ENCODE results near the gene HDLBP.
A peak's percentile ranks its signal among the peaks of the same experiment; 100 is the strongest.

HDLBP gene

DNA sequence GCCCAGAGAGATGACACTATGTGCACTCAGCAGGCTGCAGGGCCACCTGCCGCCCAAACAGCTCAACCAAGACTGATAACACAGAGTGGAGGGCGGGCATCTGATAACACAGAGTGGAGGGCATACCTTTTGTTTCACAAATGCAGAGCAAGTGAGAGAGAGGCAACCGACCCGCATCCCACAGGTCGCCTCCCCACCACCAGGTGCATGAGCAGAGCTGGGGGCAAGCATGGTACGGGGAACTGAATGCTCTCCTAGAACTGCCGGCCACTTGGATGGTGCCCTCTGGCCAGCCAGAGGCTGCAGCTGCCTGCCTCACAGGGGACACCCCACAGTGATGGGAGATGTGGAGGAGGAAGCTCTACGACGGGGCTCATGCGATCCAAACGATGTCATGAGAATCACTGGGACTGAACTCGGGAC lies 77.5 kb downstream of the HDLBP start:
- H3K27ac ChIP-seq (replicated peaks; ENCODE audit: low read length), result no peak overlapping the region
- no peak overlapping the region for H2BK15ac ChIP-seq (ENCODE audit: low read length)
- no peak overlapping the region for H2BK12ac ChIP-seq (ENCODE audit: low read length)
- no peak overlapping the region for H3K4me2 ChIP-seq (ENCODE audit: insufficient read depth, low read length, poor library complexity, severe bottlenecking)
- H2BK120ac ChIP-seq (ENCODE audit: low read depth, low read length), result no peak overlapping the region
- WGBS, 2 donors (ENCODE audit: extremely low coverage in 2 of 2, insufficient read length in 2 of 2, insufficient replicate concordance in 1 of 2), result no CpG with 5 or more reads among the region's 12 CpGs
- H3K9me3 ChIP-seq (replicated peaks in 1 of 2; ENCODE audit: control insufficient read depth in 2 of 2, insufficient read depth in 1 of 2, low read depth in 1 of 2, low read length in 2 of 2), result peaks cover 0 to 3% of the 10 kb centered on the region in 2 donors
- H3K27me3 ChIP-seq (ENCODE audit: control insufficient read depth in 3 of 3, insufficient read depth in 3 of 3, low read depth in 1 of 3, low read length in 3 of 3), result no peaks in the 10 kb centered on the region
- no peak overlapping the region for H4K91ac ChIP-seq (ENCODE audit: low read depth, low read length, poor library complexity)
- no peak overlapping the region for H4K8ac ChIP-seq (ENCODE audit: low read depth, low read length)
- H2AFZ ChIP-seq (ENCODE audit: low read length), result no peak overlapping the region
- no peak overlapping the region for H2AK5ac ChIP-seq (ENCODE audit: low read depth, low read length)
- H3K9ac ChIP-seq (ENCODE audit: low read depth, low read length, poor library complexity), result no peak overlapping the region
- H3K4ac ChIP-seq (ENCODE audit: low read length), result no peak overlapping the region
- peaks cover 84 to 98% of the 10 kb centered on the region in 2 donors for H3K36me3 ChIP-seq (replicated peaks in 1 of 2; ENCODE audit: control insufficient read depth in 2 of 2, insufficient read depth in 2 of 2, low read length in 2 of 2)
- H3K23ac ChIP-seq (ENCODE audit: low read depth, low read length, poor library complexity), result no peak overlapping the region
- no peaks in the 10 kb centered on the region for H3K4me1 ChIP-seq (ENCODE audit: control insufficient read depth in 2 of 2, insufficient read depth in 1 of 2, low read depth in 1 of 2, low read length in 2 of 2)
- H3K18ac ChIP-seq (ENCODE audit: low read length), result no peak overlapping the region
- no peak overlapping the region for H3K14ac ChIP-seq (ENCODE audit: low read length)
- H3K4me3 ChIP-seq (ENCODE audit: low read length in 2 of 2), result no peak overlapping the region
- DNase-seq (ENCODE audit: low spot score), result no peak
- no peak overlapping the region for H2BK5ac ChIP-seq (ENCODE audit: low read length)
- H3K79me1 ChIP-seq (ENCODE audit: low read depth, low read length), result peaks cover 6% of the 10 kb centered on the region

DNA sequence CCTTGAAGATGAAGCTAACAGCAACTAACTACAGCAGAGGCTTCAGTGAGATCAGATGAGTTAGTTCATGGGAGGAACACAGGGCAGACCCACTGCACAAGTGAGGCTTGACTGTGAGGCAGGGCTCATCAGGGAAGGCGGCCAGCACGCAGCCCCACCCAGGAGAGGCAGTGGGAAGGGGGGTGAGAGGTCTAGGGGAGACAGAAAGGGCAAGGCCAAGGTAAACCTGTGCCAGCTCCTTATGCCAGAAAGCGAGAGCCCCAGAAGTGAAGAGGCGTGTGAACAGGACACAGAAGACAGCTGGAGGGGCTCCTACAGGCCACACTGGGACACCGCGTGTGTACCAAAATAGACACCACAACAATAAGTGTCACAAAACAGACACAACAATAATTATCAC lies 78.4 kb downstream of the HDLBP start:
- H3K79me1 ChIP-seq (ENCODE audit: low read depth, low read length), result peaks cover 4% of the 10 kb centered on the region
- H3K9ac ChIP-seq (ENCODE audit: low read depth, low read length, poor library complexity), result no peak overlapping the region
- H3K18ac ChIP-seq (ENCODE audit: low read length), result no peak overlapping the region
- H2BK12ac ChIP-seq (ENCODE audit: low read length), result no peak overlapping the region
- no peak for DNase-seq (ENCODE audit: low spot score)
- WGBS, 2 donors (ENCODE audit: extremely low coverage in 2 of 2, insufficient read length in 2 of 2, insufficient replicate concordance in 1 of 2), result no CpG with 5 or more reads among the region's 6 CpGs
- H3K36me3 ChIP-seq (replicated peaks in 1 of 2; ENCODE audit: control insufficient read depth in 2 of 2, insufficient read depth in 2 of 2, low read length in 2 of 2), result peaks cover 77 to 98% of the 10 kb centered on the region in 2 donors
- no peak overlapping the region for H2AFZ ChIP-seq (ENCODE audit: low read length)
- no peak overlapping the region for H2BK15ac ChIP-seq (ENCODE audit: low read length)
- H2BK120ac ChIP-seq (ENCODE audit: low read depth, low read length), result no peak overlapping the region
- H3K4me3 ChIP-seq (ENCODE audit: low read length in 2 of 2), result no peak overlapping the region
- H3K14ac ChIP-seq (ENCODE audit: low read length), result no peak overlapping the region
- H3K4ac ChIP-seq (ENCODE audit: low read length), result no peak overlapping the region
- H2AK5ac ChIP-seq (ENCODE audit: low read depth, low read length), result no peak overlapping the region
- H3K4me1 ChIP-seq (ENCODE audit: control insufficient read depth in 2 of 2, insufficient read depth in 1 of 2, low read depth in 1 of 2, low read length in 2 of 2), result no peaks in the 10 kb centered on the region
- H3K4me2 ChIP-seq (ENCODE audit: insufficient read depth, low read length, poor library complexity, severe bottlenecking), result no peak overlapping the region
- H4K8ac ChIP-seq (ENCODE audit: low read depth, low read length), result no peak overlapping the region
- H3K27ac ChIP-seq (replicated peaks; ENCODE audit: low read length), result no peak overlapping the region
- no peak overlapping the region for H4K91ac ChIP-seq (ENCODE audit: low read depth, low read length, poor library complexity)
- no peak overlapping the region for H3K23ac ChIP-seq (ENCODE audit: low read depth, low read length, poor library complexity)
- no peaks in the 10 kb centered on the region for H3K9me3 ChIP-seq (replicated peaks in 1 of 2; ENCODE audit: control insufficient read depth in 2 of 2, insufficient read depth in 1 of 2, low read depth in 1 of 2, low read length in 2 of 2)
- no peaks in the 10 kb centered on the region for H3K27me3 ChIP-seq (ENCODE audit: control insufficient read depth in 3 of 3, insufficient read depth in 3 of 3, low read depth in 1 of 3, low read length in 3 of 3)
- H2BK5ac ChIP-seq (ENCODE audit: low read length), result no peak overlapping the region

DNA sequence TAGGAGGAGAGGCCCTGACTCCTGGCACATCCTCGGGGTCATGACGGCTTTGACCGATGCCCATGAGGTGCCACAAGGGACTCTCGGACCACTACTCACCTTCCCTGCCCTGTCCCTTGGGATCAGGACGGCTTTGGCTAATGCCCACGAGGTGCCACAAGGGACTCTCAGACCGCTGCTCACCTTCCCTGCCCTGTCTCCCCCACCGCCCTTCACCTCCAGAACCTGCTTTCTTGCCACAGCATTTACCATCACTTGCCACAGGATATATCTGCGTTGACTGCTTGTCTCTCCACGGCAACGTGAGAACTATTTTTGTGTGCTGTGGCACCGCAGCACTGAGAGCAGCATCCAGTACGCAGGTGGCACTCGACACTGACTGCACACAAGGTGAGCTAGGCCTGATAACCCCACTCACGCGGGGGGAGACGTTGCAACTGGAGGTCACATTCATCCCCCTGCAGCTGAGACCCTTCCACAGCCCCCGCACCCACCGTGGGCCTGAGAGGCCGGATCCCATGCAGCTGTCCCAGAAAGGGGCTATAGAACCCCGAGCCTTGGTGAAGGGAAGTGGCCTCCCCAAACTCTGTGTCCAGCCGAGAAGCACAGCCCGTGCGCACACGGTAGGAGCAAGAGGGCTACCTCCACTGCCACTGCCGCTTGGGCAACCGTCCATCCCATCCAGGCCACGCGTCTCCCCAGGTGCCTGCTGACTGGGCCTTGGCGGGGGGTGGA lies 79.4 kb downstream of the HDLBP start:
- no peak overlapping the region for H3K18ac ChIP-seq (ENCODE audit: low read length)
- H3K36me3 ChIP-seq (replicated peaks in 1 of 2; ENCODE audit: control insufficient read depth in 2 of 2, insufficient read depth in 2 of 2, low read length in 2 of 2), result peaks cover 80 to 100% of the 10 kb centered on the region in 2 donors
- no peak overlapping the region for H4K8ac ChIP-seq (ENCODE audit: low read depth, low read length)
- H3K27me3 ChIP-seq (ENCODE audit: control insufficient read depth in 3 of 3, insufficient read depth in 3 of 3, low read depth in 1 of 3, low read length in 3 of 3), result no peaks in the 10 kb centered on the region
- H2BK12ac ChIP-seq (ENCODE audit: low read length), result no peak overlapping the region
- no peak overlapping the region for H3K4ac ChIP-seq (ENCODE audit: low read length)
- no peak overlapping the region for H3K14ac ChIP-seq (ENCODE audit: low read length)
- peak overlapping the region; percentile 77 for H3K23ac ChIP-seq (ENCODE audit: low read depth, low read length, poor library complexity)
- H3K4me3 ChIP-seq (ENCODE audit: low read length in 2 of 2), result no peak overlapping the region
- peaks cover 4% of the 10 kb centered on the region for H3K79me1 ChIP-seq (ENCODE audit: low read depth, low read length)
- DNase-seq (ENCODE audit: low spot score), result no peak
- no peak overlapping the region for H2BK5ac ChIP-seq (ENCODE audit: low read length)
- no peaks in the 10 kb centered on the region for H3K4me1 ChIP-seq (ENCODE audit: control insufficient read depth in 2 of 2, insufficient read depth in 1 of 2, low read depth in 1 of 2, low read length in 2 of 2)
- H4K91ac ChIP-seq (ENCODE audit: low read depth, low read length, poor library complexity), result no peak overlapping the region
- H3K9me3 ChIP-seq (replicated peaks in 1 of 2; ENCODE audit: control insufficient read depth in 2 of 2, insufficient read depth in 1 of 2, low read depth in 1 of 2, low read length in 2 of 2), result no peaks in the 10 kb centered on the region
- H2BK120ac ChIP-seq (ENCODE audit: low read depth, low read length), result no peak overlapping the region
- H3K9ac ChIP-seq (ENCODE audit: low read depth, low read length, poor library complexity), result no peak overlapping the region
- no peak overlapping the region for H2AFZ ChIP-seq (ENCODE audit: low read length)
- no CpG with 5 or more reads among the region's 30 CpGs for WGBS, 2 donors (ENCODE audit: extremely low coverage in 2 of 2, insufficient read length in 2 of 2, insufficient replicate concordance in 1 of 2)
- H3K4me2 ChIP-seq (ENCODE audit: insufficient read depth, low read length, poor library complexity, severe bottlenecking), result no peak overlapping the region
- no peak overlapping the region for H2BK15ac ChIP-seq (ENCODE audit: low read length)
- H2AK5ac ChIP-seq (ENCODE audit: low read depth, low read length), result no peak overlapping the region
- H3K27ac ChIP-seq (replicated peaks; ENCODE audit: low read length), result no peak overlapping the region

DNA sequence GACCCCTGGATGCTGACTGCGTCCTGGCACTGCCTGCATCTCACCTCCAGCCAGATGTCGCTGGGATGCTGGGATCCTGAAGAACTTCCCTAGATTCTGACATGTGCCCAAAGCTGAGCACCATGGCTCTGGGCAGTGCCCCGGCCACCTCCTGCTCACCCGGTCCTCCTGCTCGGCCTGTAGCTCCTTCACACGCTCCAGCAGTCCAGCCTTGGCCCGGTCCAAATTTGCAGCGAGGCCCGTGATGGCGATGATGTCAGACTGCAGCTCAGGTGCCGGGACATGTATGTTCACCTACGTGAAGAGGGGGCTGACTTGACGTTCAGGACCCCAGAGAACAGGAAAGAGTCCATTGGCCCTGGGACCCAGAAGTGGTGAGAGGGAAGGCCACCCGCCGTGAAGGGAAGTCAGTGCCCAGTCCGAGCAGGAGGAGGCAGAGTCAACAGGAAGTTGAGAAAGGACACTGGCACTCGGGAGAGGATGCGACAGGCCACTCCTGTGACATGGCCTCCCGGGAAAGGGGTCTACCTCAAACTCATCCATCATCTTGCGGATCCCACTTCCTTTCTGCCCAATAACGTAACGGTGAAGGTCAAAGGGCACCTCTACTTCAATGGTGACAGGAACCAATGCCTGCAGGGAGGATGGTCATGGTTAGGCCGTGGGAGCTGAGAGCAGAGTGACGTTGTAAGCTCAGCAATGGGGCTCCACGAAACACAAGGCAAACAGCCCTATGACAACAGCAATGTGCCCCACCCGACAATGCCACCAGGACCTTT lies 80.3 kb downstream of the HDLBP start:
- H4K8ac ChIP-seq (ENCODE audit: low read depth, low read length), result no peak overlapping the region
- no peak overlapping the region for H4K91ac ChIP-seq (ENCODE audit: low read depth, low read length, poor library complexity)
- no peak overlapping the region for H3K9ac ChIP-seq (ENCODE audit: low read depth, low read length, poor library complexity)
- no peak overlapping the region for H3K4me2 ChIP-seq (ENCODE audit: insufficient read depth, low read length, poor library complexity, severe bottlenecking)
- H3K4me3 ChIP-seq (ENCODE audit: low read length in 2 of 2), result no peak overlapping the region
- H3K27ac ChIP-seq (replicated peaks; ENCODE audit: low read length), result no peak overlapping the region
- H2AK5ac ChIP-seq (ENCODE audit: low read depth, low read length), result no peak overlapping the region
- no peak overlapping the region for H2BK5ac ChIP-seq (ENCODE audit: low read length)
- DNase-seq (ENCODE audit: low spot score), result no peak
- no peaks in the 10 kb centered on the region for H3K27me3 ChIP-seq (ENCODE audit: control insufficient read depth in 3 of 3, insufficient read depth in 3 of 3, low read depth in 1 of 3, low read length in 3 of 3)
- H3K18ac ChIP-seq (ENCODE audit: low read length), result no peak overlapping the region
- H3K4me1 ChIP-seq (ENCODE audit: control insufficient read depth in 2 of 2, insufficient read depth in 1 of 2, low read depth in 1 of 2, low read length in 2 of 2), result no peaks in the 10 kb centered on the region
- no peak overlapping the region for H3K4ac ChIP-seq (ENCODE audit: low read length)
- no peaks in the 10 kb centered on the region for H3K9me3 ChIP-seq (replicated peaks in 1 of 2; ENCODE audit: control insufficient read depth in 2 of 2, insufficient read depth in 1 of 2, low read depth in 1 of 2, low read length in 2 of 2)
- no peak overlapping the region for H2BK12ac ChIP-seq (ENCODE audit: low read length)
- H3K14ac ChIP-seq (ENCODE audit: low read length), result no peak overlapping the region
- H2BK15ac ChIP-seq (ENCODE audit: low read length), result no peak overlapping the region
- no peak overlapping the region for H3K23ac ChIP-seq (ENCODE audit: low read depth, low read length, poor library complexity)
- H3K36me3 ChIP-seq (replicated peaks in 1 of 2; ENCODE audit: control insufficient read depth in 2 of 2, insufficient read depth in 2 of 2, low read length in 2 of 2), result peaks cover 78 to 100% of the 10 kb centered on the region in 2 donors
- WGBS, 2 donors (ENCODE audit: extremely low coverage in 2 of 2, insufficient read length in 2 of 2, insufficient replicate concordance in 1 of 2), result no CpG with 5 or more reads among the region's 26 CpGs
- H2AFZ ChIP-seq (ENCODE audit: low read length), result no peak overlapping the region
- peaks cover 4% of the 10 kb centered on the region for H3K79me1 ChIP-seq (ENCODE audit: low read depth, low read length)
- H2BK120ac ChIP-seq (ENCODE audit: low read depth, low read length), result no peak overlapping the region
